Measurements from ENCODE around the gene ULK1.

ULK1 gene

GRCh38 chr12:131894313-131894860 is at the start of gene ULK1:
Gene ULK1 (plus strand): TSS chr12:131894622. CDS start chr12:131895002, 380 bp downstream.
- peak; percentile 87 to 95 for DNase-seq (ENCODE audit: low read depth in 1 of 2, low spot score in 1 of 2)

GRCh38 chr12:131844656-131845055 is 49.8 kb upstream of the ULK1 start:
- no peak for DNase-seq (ENCODE audit: low read depth in 1 of 2, low spot score in 1 of 2)

DNA sequence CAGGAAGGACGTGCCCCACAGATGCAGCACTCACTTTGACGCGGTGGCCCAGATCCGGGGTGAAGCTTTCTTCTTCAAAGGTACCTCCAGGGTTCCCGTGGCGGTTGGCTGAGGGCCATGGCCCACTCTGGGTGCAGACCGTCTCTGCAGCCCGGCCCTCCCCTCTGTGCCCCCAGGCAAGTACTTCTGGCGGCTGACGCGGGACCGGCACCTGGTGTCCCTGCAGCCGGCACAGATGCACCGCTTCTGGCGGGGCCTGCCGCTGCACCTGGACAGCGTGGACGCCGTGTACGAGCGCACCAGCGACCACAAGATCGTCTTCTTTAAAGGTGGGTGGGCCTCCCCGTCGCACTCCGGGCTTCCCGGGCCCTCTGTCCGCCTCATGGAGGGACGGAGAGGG is 49.3 kb upstream of the ULK1 start:
- no peak for DNase-seq (ENCODE audit: low read depth in 1 of 2, low spot score in 1 of 2)

- no peak for DNase-seq (ENCODE audit: low read depth in 1 of 2, low spot score in 1 of 2)
These were observed 47.0 kb upstream of the ULK1 start for GRCh38 chr12:131847456-131847855.

DNA sequence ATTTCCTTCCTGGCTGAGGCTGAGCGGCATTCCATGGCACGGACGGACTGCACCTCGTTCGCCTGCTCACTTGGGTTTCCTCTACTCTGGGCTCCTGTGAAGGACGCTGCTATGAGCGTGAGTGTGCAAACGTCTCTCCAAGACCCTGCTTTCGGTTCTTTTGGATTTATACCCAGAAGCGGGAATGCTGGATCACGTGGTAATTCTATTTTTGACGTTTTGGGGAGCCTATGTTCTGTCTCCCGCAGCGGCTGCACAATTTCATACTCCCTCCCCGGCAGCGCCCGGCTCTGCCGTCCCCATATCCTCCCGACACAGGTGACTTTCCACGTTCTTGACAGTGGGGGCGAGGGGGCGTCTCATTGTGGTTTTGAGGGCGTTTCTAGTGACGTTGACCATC is 45.7 kb upstream of the ULK1 start:
- DNase-seq (ENCODE audit: low read depth in 1 of 2, low spot score in 1 of 2): no peak

- no peak for DNase-seq (ENCODE audit: low read depth in 1 of 2, low spot score in 1 of 2)
These were observed 44.5 kb upstream of the ULK1 start for GRCh38 chr12:131849700-131850553.

DNA sequence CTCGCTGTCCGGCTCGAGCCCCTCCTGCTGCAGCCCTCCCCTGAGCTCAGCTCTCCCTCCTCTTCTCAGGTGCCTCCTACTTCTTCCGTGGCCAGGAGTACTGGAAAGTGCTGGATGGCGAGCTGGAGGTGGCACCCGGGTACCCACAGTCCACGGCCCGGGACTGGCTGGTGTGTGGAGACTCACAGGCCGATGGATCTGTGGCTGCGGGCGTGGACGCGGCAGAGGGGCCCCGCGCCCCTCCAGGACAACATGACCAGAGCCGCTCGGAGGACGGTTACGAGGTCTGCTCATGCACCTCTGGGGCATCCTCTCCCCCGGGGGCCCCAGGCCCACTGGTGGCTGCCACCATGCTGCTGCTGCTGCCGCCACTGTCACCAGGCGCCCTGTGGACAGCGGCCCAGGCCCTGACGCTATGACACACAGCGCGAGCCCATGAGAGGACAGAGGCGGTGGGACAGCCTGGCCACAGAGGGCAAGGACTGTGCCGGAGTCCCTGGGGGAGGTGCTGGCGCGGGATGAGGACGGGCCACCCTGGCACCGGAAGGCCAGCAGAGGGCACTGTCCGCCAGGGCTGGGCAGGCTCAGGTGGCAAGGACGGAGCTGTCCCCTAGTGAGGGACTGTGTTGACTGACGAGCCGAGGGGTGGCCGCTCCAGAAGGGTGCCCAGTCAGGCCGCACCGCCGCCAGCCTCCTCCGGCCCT is 43.4 kb upstream of the ULK1 start:
- DNase-seq (ENCODE audit: low read depth in 1 of 2, low spot score in 1 of 2): no peak

GRCh38 chr12:131851741-131852550 is 42.5 kb upstream of the ULK1 start:
- no peak for DNase-seq (ENCODE audit: low read depth in 1 of 2, low spot score in 1 of 2)

GRCh38 chr12:131852551-131853299 is 41.7 kb upstream of the ULK1 start:
- no peak for DNase-seq (ENCODE audit: low read depth in 1 of 2, low spot score in 1 of 2)

- no peak for DNase-seq (ENCODE audit: low read depth in 1 of 2, low spot score in 1 of 2)
These were observed 40.3 kb upstream of the ULK1 start for GRCh38 chr12:131853832-131854797.

DNA sequence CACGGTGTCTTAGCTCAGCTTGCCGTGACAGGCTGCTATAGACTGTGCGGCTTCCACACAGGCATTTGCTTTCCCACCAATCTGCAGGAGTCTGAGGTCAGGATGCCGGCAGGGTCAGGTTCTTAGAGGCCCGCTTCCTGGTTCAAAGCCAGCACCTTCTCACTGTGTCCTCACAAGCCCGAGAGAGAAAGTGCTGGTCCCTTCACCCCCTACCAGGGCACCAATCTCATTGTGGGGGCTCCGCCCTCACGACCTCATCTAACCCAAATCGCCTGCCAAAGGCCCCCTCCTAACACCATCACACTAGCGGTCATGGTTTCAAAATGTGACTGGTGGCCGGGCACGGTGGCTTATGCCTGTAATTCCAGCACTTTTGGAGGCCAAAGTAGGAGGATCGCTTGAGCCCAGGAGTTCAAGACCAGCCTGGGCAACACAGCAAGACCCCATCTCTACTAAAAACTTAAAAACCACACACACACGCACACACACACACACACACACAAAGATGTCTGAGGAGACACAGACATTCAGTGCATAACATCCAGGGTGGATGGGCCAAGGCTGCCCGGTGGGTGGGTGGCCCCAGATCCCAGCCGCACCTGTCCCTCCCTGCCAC is 39.5 kb upstream of the ULK1 start:
- DNase-seq (ENCODE audit: low read depth in 1 of 2, low spot score in 1 of 2): no peak

DNA sequence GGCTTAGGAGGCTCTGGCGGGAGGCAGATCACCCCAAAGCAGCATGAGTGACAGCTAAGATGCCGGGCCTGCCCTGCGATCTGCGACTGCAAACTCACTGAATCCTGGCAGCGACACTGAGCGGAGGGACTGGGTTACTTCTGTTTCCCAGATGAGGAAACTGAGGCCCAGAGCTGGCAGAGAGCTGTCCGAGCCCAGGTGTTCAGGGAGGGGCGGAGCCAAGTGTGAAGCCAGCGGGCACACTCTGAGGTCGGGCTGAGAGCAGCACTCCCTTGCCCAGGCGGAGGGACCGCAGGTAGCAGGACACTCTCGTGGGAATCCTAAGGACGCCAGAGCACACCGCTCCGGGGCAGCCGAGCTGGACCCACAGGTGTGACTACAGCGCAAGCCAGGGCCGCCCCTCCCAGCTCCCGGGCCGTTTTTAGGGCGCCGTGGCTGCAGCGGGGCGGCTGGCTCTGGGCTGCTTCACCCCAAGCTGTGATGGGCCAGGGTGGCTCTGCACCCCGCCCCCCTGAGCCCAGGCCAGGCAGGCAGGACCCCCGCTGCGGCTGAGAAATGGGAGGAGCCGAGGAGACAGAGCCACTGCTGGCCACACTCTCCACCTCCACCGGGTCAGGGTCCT is 38.8 kb upstream of the ULK1 start:
- DNase-seq (ENCODE audit: low read depth in 1 of 2, low spot score in 1 of 2): no peak

- no peak for DNase-seq (ENCODE audit: low read depth in 1 of 2, low spot score in 1 of 2)
These were observed 37.9 kb upstream of the ULK1 start for GRCh38 chr12:131856366-131857097.

GRCh38 chr12:131857908-131858850 is 36.2 kb upstream of the ULK1 start:
- DNase-seq (ENCODE audit: low read depth in 1 of 2, low spot score in 1 of 2): no peak

- DNase-seq (ENCODE audit: low read depth in 1 of 2, low spot score in 1 of 2): no peak
These were observed 33.8 kb upstream of the ULK1 start for GRCh38 chr12:131860472-131861260.

Measured in stimulated activated CD4-positive, alpha-beta T cell treated with anti-CD3 and anti-CD28 coated beads, Interleukin-15, amount 100 ng/mL, for 1 hour (primary cell).